ENCODE results near the gene SPTSSA.
"Not testable (repeated sequence)": the region's sequence is repeated elsewhere in the genome, so short reads cannot be mapped to it uniquely, and the experiment has no call there.

Gene SPTSSA

GRCh38 chr14:34462132-34462893, at the start of gene SPTSSA:
Gene SPTSSA (minus strand): TSS chr14:34462240. CDS start chr14:34462207, 33 bp downstream.
- DNase-seq = peak; percentile 80 to 82

GRCh38 chr14:34507884-34508283, 45.8 kb upstream of the SPTSSA start:
- no peak for DNase-seq

- no peak for DNase-seq
These were observed 45.4 kb upstream of the SPTSSA start for GRCh38 chr14:34507459-34507858.

- not testable (repeated sequence) for DNase-seq
These were observed 43.1 kb upstream of the SPTSSA start for GRCh38 chr14:34505124-34505491.

- DNase-seq = not testable (repeated sequence)
These were observed 42.0 kb upstream of the SPTSSA start for GRCh38 chr14:34504027-34504426.

- DNase-seq = no peak
These were observed 40.6 kb upstream of the SPTSSA start for GRCh38 chr14:34502545-34503225.

- DNase-seq = no peak
These were observed 40.0 kb upstream of the SPTSSA start for GRCh38 chr14:34502001-34502400.

- DNase-seq = no peak
These were observed 39.1 kb upstream of the SPTSSA start for GRCh38 chr14:34501004-34501580.

- DNase-seq = peak; percentile 28 to 44
These were observed 36.8 kb upstream of the SPTSSA start for GRCh38 chr14:34498684-34499412.

GRCh38 chr14:34496679-34497513, 34.9 kb upstream of the SPTSSA start:
- no peak for DNase-seq

GRCh38 chr14:34496007-34496678, 34.1 kb upstream of the SPTSSA start:
- no peak for DNase-seq

GRCh38 chr14:34489324-34489723, 27.3 kb upstream of the SPTSSA start:
- DNase-seq = no peak

- DNase-seq = no peak
These were observed 26.5 kb upstream of the SPTSSA start for GRCh38 chr14:34488528-34488927.

GRCh38 chr14:34484726-34485125, 22.7 kb upstream of the SPTSSA start:
- DNase-seq = no peak

GRCh38 chr14:34482463-34482862, 20.4 kb upstream of the SPTSSA start:
- no peak for DNase-seq

GRCh38 chr14:34479694-34480093, 17.7 kb upstream of the SPTSSA start:
- no peak for DNase-seq

GRCh38 chr14:34478261-34478660, 16.2 kb upstream of the SPTSSA start:
- DNase-seq = no peak

GRCh38 chr14:34476036-34476435, 14.0 kb upstream of the SPTSSA start:
- not testable (repeated sequence) for DNase-seq

GRCh38 chr14:34475163-34475562, 13.1 kb upstream of the SPTSSA start:
- no peak for DNase-seq

- no peak for DNase-seq
These were observed 12.2 kb upstream of the SPTSSA start for GRCh38 chr14:34474187-34474679.

GRCh38 chr14:34472706-34473279, 10.8 kb upstream of the SPTSSA start:
- DNase-seq = no peak
